ENCODE results near the gene SLC35E4. TPM values are rescaled to one million over a fixed set of nuclear protein-coding genes. Genes with fewer than 3 reads are reported as not detected.

The SLC35E4 gene
- total RNA-seq, 1 experiment from 2014 or later: 1.2 TPM

DNA sequence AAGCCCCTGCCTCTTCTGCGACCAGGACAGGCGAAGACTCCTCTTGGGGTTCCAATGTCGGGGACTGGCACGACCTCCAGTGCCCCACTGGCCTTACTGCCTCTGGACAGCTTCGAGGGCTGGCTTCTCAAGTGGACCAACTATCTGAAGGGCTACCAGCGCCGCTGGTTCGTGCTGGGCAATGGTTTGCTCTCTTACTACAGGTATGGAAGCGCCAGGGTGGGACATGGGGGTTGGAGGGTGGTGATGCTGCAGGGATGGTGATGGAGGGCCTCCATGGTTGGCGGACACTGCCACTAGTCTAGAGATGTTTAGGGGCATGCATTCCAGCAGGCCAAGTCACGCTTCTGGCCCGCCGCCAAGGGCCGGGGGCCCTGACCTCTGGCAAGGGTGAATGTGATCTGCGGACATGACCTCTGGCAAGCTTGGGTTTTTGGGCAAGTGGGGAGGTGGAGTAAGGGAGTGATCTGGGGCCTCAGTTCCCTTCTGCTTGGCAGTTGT is 59.8 kb downstream of the SLC35E4 start:
- Histone ChIP-seq H3K36me3 (ENCODE audit: insufficient read depth, low read length) (no peaks in the 10 kb centered on the region), H2AFZ (ENCODE audit: low read length) (no peak overlapping the region), H3K9ac (ENCODE audit: low read length) (no peak overlapping the region), H3K27ac (ENCODE audit: low read length) (no peak overlapping the region), H4K20me1 (ENCODE audit: insufficient read depth, low read depth, low read length) (no peaks in the 10 kb centered on the region), H3K9me3 (ENCODE audit: low read length) (no peaks in the 10 kb centered on the region), H3K9me2 (replicated peaks; ENCODE audit: insufficient read depth, low read length) (no peaks in the 10 kb centered on the region), H3K4me2 (ENCODE audit: low read depth, low read length, poor library complexity, severe bottlenecking) (no peak overlapping the region), H3K79me2 (ENCODE audit: low read length) (no peaks in the 10 kb centered on the region), H3K4me3 (ENCODE audit: low read length) (no peak overlapping the region), H3K27me3 (ENCODE audit: low read length) (no peaks in the 10 kb centered on the region), H3K4me1 (ENCODE audit: low read length) (no peaks in the 10 kb centered on the region)
- DNase-seq: no peak

DNA sequence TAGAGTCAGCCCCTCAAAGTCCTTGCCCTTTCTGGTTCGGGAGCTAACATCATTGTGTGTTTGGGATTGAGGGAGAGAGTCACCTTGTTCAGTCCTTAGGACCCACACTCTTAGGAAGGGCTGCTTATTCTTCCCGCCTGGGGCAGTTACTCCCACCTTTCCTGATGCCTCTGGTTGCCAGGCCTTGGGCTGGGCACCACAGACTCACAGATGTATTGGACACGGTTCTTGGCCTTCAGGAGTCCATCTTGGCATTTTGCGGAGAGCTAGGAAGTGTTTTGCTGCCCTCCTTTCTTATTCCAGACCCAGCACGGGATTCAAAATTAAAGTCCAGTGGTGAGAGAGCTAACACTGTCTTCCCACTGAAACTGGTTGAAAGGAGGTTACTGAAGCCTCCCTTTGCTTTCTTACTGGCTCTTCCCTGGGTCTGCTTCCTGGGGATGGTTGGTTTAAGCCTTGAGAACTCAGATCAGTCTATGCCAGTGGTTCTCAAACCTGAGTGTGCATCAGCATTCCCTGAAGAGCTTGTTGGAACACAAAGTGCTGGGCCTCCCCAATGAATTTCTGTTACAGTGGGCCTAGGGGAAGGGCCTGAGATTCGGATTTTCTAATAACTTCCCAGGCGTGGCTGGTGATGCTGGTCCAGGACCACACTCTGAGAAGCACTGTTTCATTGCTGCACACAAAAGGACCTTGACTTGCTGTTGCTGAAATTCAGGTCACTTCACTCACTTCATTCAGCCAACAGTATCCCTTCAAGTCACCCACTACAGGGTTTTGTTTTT is 60.5 kb downstream of the SLC35E4 start:
- H3K4me1 ChIP-seq (ENCODE audit: low read length): no peaks in the 10 kb centered on the region
- H3K9ac ChIP-seq (ENCODE audit: low read length): no peak overlapping the region
- H3K27ac ChIP-seq (ENCODE audit: low read length): no peak overlapping the region
- DNase-seq: no peak
- H4K20me1 ChIP-seq (ENCODE audit: insufficient read depth, low read depth, low read length): no peaks in the 10 kb centered on the region
- H3K27me3 ChIP-seq (ENCODE audit: low read length): no peaks in the 10 kb centered on the region
- no peak overlapping the region for H3K4me3 ChIP-seq (ENCODE audit: low read length)
- H3K9me2 ChIP-seq (replicated peaks; ENCODE audit: insufficient read depth, low read length): no peaks in the 10 kb centered on the region
- no peaks in the 10 kb centered on the region for H3K9me3 ChIP-seq (ENCODE audit: low read length)
- no peak overlapping the region for H3K4me2 ChIP-seq (ENCODE audit: low read depth, low read length, poor library complexity, severe bottlenecking)
- no peak overlapping the region for H2AFZ ChIP-seq (ENCODE audit: low read length)
- no peaks in the 10 kb centered on the region for H3K79me2 ChIP-seq (ENCODE audit: low read length)
- H3K36me3 ChIP-seq (ENCODE audit: insufficient read depth, low read length): no peaks in the 10 kb centered on the region

Other genes starting within 250 kb of the SLC35E4 start
- 4.0 and 16.9 TPM in 2 replicates for gene RNF215, start 248.4 kb upstream of the SLC35E4 start, total RNA-seq (2014; rRNA removed; shearing (Covaris generic); ENCODE audit: low replicate concordance)
- 8.4 and 11.6 TPM in 2 replicates for gene SEC14L2, start 238.8 kb upstream of the SLC35E4 start, total RNA-seq (2014; rRNA removed; shearing (Covaris generic); ENCODE audit: low replicate concordance)
- gene MTFP1, start 210.0 kb upstream of the SLC35E4 start, total RNA-seq (2014; rRNA removed; shearing (Covaris generic); ENCODE audit: low replicate concordance): 69.4 and 120 TPM in 2 replicates
- gene SEC14L3, start 163.8 kb upstream of the SLC35E4 start, total RNA-seq (2014; rRNA removed; shearing (Covaris generic); ENCODE audit: low replicate concordance): not detected in 2 replicates
- not detected in 2 replicates for gene SEC14L4, start 130.1 kb upstream of the SLC35E4 start, total RNA-seq (2014; rRNA removed; shearing (Covaris generic); ENCODE audit: low replicate concordance)
- not detected in 2 replicates for gene SEC14L6, start 89.0 kb upstream of the SLC35E4 start, total RNA-seq (2014; rRNA removed; shearing (Covaris generic); ENCODE audit: low replicate concordance)
- not detected in 2 replicates for gene GAL3ST1, start 61.1 kb upstream of the SLC35E4 start, total RNA-seq (2014; rRNA removed; shearing (Covaris generic); ENCODE audit: low replicate concordance)
- 93.6 and 110 TPM in 2 replicates for gene PES1, start 43.9 kb upstream of the SLC35E4 start, total RNA-seq (2014; rRNA removed; shearing (Covaris generic); ENCODE audit: low replicate concordance)
- gene TCN2, start 28.6 kb upstream of the SLC35E4 start, total RNA-seq (2014; rRNA removed; shearing (Covaris generic); ENCODE audit: low replicate concordance): 0.18 and 0.93 TPM in 2 replicates
- gene DUSP18, start 32.1 kb downstream of the SLC35E4 start, total RNA-seq (2014; rRNA removed; shearing (Covaris generic); ENCODE audit: low replicate concordance): 6.3 and 11.2 TPM in 2 replicates
- gene OSBP2, start 59.1 kb downstream of the SLC35E4 start, total RNA-seq (2014; rRNA removed; shearing (Covaris generic); ENCODE audit: low replicate concordance): 0.07 and 0.14 TPM in 2 replicates